A549 (cell line): ENCODE results near the gene SOCS7. TPM values are rescaled to one million over a fixed set of nuclear protein-coding genes. Genes with fewer than 3 reads are reported as not detected.

ENCODE experiments used
- ATAC-seq, 2 experiments: fragments of 200-7000 bp in 1 of 2; fragments of >200 bp in 1 of 2; cut with Nextera tagmentation in 1 of 2; cut with Tn5 transposase in 1 of 2; 3 replicates each; pipeline versions ENCODE4 v1.8.0 to v1.9.1; 2018 to 2020; ENCODE audit warnings: mild to moderate bottlenecking in 1 of 2, moderate library complexity in 1 of 2
- CTCF ChIA-PET: fragments of 300-600 bp; sonication (Branson Sonifier 250); formaldehyde crosslinking; extraction: SDS; loops from one replicate; lab custom pipeline; 2021; ENCODE audit warnings: antibody characterized with exemption, inconsistent platforms; lab: Yijun Ruan, JAX
- POLR2A ChIA-PET: fragments of 350-600 bp; formaldehyde crosslinking; extraction: SDS; loops from one replicate; lab custom pipeline; 2021; ENCODE audit warnings: antibody characterized with exemption, inconsistent platforms; lab: Yijun Ruan, JAX
- DNase-seq, 2 experiments: peaks; one replicate each; pipeline versions ENCODE4 v3.0.0 to v3.0.0-alpha.2; 2011 to 2016; ENCODE audit warnings: low read depth in 1 of 2, low spot score in 1 of 2
- FAIRE-seq: peaks from 2 replicates; lab custom pipeline; 2011; peaks lifted over from hg19 to GRCh38; lab: Jason Lieb, UNC
- H3K27ac ChIP-seq, 2 experiments: fragments of >200 bp; sonication (Bioruptor Twin); formaldehyde crosslinking; 3 replicates each; pipeline ENCODE4 v1.5.1; 2016 to 2017
- H3K4me1 ChIP-seq: fragments of >200 bp; sonication (Bioruptor Twin); formaldehyde crosslinking; 3 replicates; pipeline ENCODE4 v1.6.1; 2016
- H3K4me2 ChIP-seq: fragments of >200 bp; sonication (Bioruptor Twin); formaldehyde crosslinking; 3 replicates; pipeline ENCODE4 v1.6.1; 2016
- H3K4me3 ChIP-seq: fragments of >200 bp; sonication (Bioruptor Twin); formaldehyde crosslinking; 3 replicates; pipeline ENCODE4 v1.5.1; 2016
- H3K9me3 ChIP-seq: fragments of >200 bp; sonication (Bioruptor Twin); formaldehyde crosslinking; 3 replicates; pipeline ENCODE4 v1.6.1; 2016
- BCL3 ChIP-seq: fragments of >200 bp; sonication (Bioruptor Twin); formaldehyde crosslinking; IDR thresholded peaks from 3 replicates; pipeline ENCODE4 v1.6.1; 2016
- CBX2 ChIP-seq: fragments of 200-600 bp; sonication (generic); IDR thresholded peaks from 2 replicates; pipeline ENCODE4 v1.6.1; 2016; ENCODE audit warnings: low read depth, mild to moderate bottlenecking, borderline replicate concordance
- CHD2 ChIP-seq: fragments of 150-350 bp; IDR thresholded peaks from 2 replicates; pipeline ENCODE4 v1.6.1; 2014; ENCODE audit warnings: low read length; ENCODE audit not compliant: partially characterized antibody
- ESRRA ChIP-seq: fragments of 150-350 bp; IDR thresholded peaks from 2 replicates; pipeline ENCODE4 v1.6.1; 2014; ENCODE audit warnings: mild to moderate bottlenecking, low read length, borderline replicate concordance
- FOSL2 ChIP-seq, 2 experiments: fragments of 450-650 bp in 1 of 2; fragments of >200 bp in 1 of 2; sonication (Bioruptor Twin) in 1 of 2; formaldehyde crosslinking; IDR thresholded peaks; 2 replicates each; pipeline versions ENCODE4 v1.5.0 to v1.6.1; 2016 to 2020; ENCODE audit warnings: mild to moderate bottlenecking in 1 of 2, moderate library complexity in 1 of 2
- FOXS1 ChIP-seq: fragments of 250-450 bp; sonication (Bioruptor Pico); IDR thresholded peaks from 2 replicates; pipeline ENCODE4 v1.5.0; 2020; ENCODE audit warnings: mild to moderate bottlenecking, moderate library complexity
- HDAC2 ChIP-seq: fragments of 200-600 bp; sonication (generic); IDR thresholded peaks from 2 replicates; pipeline ENCODE4 v1.6.1; 2016
- HOXB5 ChIP-seq: fragments of 250-450 bp; sonication (Bioruptor Pico); IDR thresholded peaks from 2 replicates; pipeline ENCODE4 v1.5.0; 2020; ENCODE audit warnings: mild to moderate bottlenecking, moderate library complexity
- JUN ChIP-seq, 2 experiments: fragments of >200 bp; sonication (Bioruptor Twin); formaldehyde crosslinking; IDR thresholded peaks; 2 replicates in 1 of 2; 3 replicates in 1 of 2; pipeline ENCODE4 v1.6.1; 2016 to 2017
- KDM1A ChIP-seq: fragments of 200-600 bp; sonication (generic); IDR thresholded peaks from 2 replicates; pipeline ENCODE4 v1.6.1; 2016; ENCODE audit warnings: low read depth, mild to moderate bottlenecking
- NFE2L2 ChIP-seq: fragments of 150-350 bp; conservative IDR thresholded peaks from 2 replicates; pipeline ENCODE4 v1.6.1; 2014; ENCODE audit warnings: low read length
- POLR2A ChIP-seq: IDR thresholded peaks from 2 replicates; pipeline ENCODE4 v1.6.1; 2012; ENCODE audit warnings: mild to moderate bottlenecking, low read length
- RCOR1 ChIP-seq: fragments of 150-350 bp; IDR thresholded peaks from 2 replicates; pipeline ENCODE4 v1.6.1; 2014; ENCODE audit warnings: antibody characterized with exemption, low read length, low read depth
- REST ChIP-seq: fragments of 200-600 bp; sonication (generic); IDR thresholded peaks from 2 replicates; pipeline ENCODE4 v1.6.1; 2016; ENCODE audit warnings: antibody characterized with exemption, mild to moderate bottlenecking, moderate library complexity
- RNF2 ChIP-seq: fragments of 200-600 bp; sonication (generic); IDR thresholded peaks from 2 replicates; pipeline ENCODE4 v1.6.1; 2016; ENCODE audit warnings: low read depth, mild to moderate bottlenecking, antibody characterized with exemption, moderate library complexity, borderline replicate concordance
- SREBF2 ChIP-seq: fragments of 450-650 bp; IDR thresholded peaks from 2 replicates; pipeline ENCODE4 v1.6.1; 2014; ENCODE audit warnings: mild to moderate bottlenecking, moderate library complexity
- TFCP2L1 ChIP-seq: fragments of 250-450 bp; sonication (Bioruptor Pico); IDR thresholded peaks from 2 replicates; pipeline ENCODE4 v1.5.0; 2021; ENCODE audit warnings: mild to moderate bottlenecking
- ZC3H11A ChIP-seq: fragments of 450-650 bp; IDR thresholded peaks from 2 replicates; pipeline ENCODE4 v1.6.1; 2014; ENCODE audit warnings: antibody characterized with exemption, mild to moderate bottlenecking
- ZFP36 ChIP-seq: fragments of 450-650 bp; IDR thresholded peaks from 2 replicates; pipeline ENCODE4 v1.6.1; 2014; ENCODE audit warnings: borderline replicate concordance; ENCODE audit not compliant: partially characterized antibody
- ZSCAN20 ChIP-seq: fragments of 250-450 bp; sonication (Bioruptor Pico); IDR thresholded peaks from 2 replicates; pipeline ENCODE4 v1.8.0; 2022; ENCODE audit warnings: mild to moderate bottlenecking, moderate library complexity
- WGBS: methylation state at CpG from one replicate; pipeline ENCODE4 v1.1.6; 2017; ENCODE audit errors: missing lambda C conversion rate; 5-methylcytosine and 5-hydroxymethylcytosine counted together
- polyA plus RNA-seq, 4 experiments: library from polyadenylated mRNA; depleted of rRNA in 3 of 4; stranded (reverse); fragments of >200 nt; fragmentation: RNase III in 1 of 4; extraction: RNeasy Plus Mini Kit Qiagen cat#74134 plus additional on column Dnase treatment in 1 of 4; gene quantifications; 2 replicates in 3 of 4; 3 replicates in 1 of 4; pipeline ENCODE4 v1.2.3, GENCODE V29; 2011 to 2017
- TF ChIP-seq, protein P1 (sequence below): fragments of >200 bp; sonication (Bioruptor Twin); formaldehyde crosslinking; IDR thresholded peaks from 2 replicates; pipeline ENCODE4 v1.6.1; 2016
- TF ChIP-seq, protein P2 (sequence below): IDR thresholded peaks from 2 replicates; pipeline ENCODE4 v1.6.1; 2012
- TF ChIP-seq, protein P3 (sequence below): fragments of 250-450 bp; sonication (Bioruptor Pico); IDR thresholded peaks from 2 replicates; pipeline ENCODE4 v1.5.0; 2021; ENCODE audit warnings: mild to moderate bottlenecking, moderate library complexity, borderline replicate concordance

Gene SOCS7
- polyA plus RNA-seq, 2 of the 4 experiments (the other 2 are of a cell fraction), result 14.4 to 20.6 TPM

DNA sequence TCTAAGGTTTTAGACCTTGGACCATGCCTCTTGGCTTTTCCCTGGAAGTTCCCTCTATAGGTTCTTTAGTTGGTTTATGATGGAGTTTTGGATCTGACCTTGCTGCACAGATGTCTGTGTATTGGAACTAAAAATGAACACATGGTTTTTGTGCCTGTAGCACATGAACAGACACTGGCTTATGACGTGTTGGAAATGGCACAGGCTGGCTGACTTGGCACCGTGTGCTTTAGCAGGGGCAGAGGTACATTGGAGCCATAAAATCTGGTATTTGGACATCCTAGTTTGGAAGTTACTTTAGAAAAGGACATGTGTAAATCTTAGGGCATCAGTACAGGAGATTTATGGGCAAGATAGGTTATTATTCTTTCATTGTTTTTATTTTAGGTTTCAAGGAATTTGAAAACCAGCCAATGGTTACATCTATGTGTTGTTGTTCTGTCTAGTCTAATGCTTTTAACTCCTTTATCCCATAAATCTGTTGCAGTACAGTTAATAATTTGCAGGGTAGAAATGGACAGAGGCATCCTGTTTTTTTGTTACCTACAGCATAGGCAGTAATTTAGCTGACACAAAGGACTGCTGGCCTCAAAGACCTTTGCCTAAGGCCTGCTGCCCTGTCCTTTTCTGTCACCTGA lies 6.0 kb downstream of the SOCS7 start:
- Histone ChIP-seq H3K4me1 (peaks cover 24% of the 10 kb centered on the region), H3K27ac (no peak overlapping the region), H3K4me2 (no peak overlapping the region), H3K9me3 (no peaks in the 10 kb centered on the region), H3K4me3 (no peak overlapping the region)
- 80% methylated on average over 2 of the region's 2 CpGs for WGBS
- TF ChIP-seq NFE2L2 (no peak), HDAC2 (no peak), KDM1A (no peak), ZSCAN20 (no peak), ZFP36 (no peak), TFCP2L1 (CRISPR knock-in tag) (no peak), POLR2A (no peak), BCL3 (no peak), SREBF2 (no peak)
- FAIRE-seq (no peak), DNase-seq (no peak), ATAC-seq (no peak)
- POLR2A ChIA-PET, result no interaction called here
- CTCF ChIA-PET, result interaction anchor here (14.1 to 14.5 kb wide), 2 partner anchors 7 kb away, joined by 189 read pairs; partner anchors contain the start of genes GPR179 and SOCS7

- H3K4me3 ChIP-seq, result no peak overlapping the region
- H3K9me3 ChIP-seq, result no peaks in the 10 kb centered on the region
- H3K4me2 ChIP-seq, result no peak overlapping the region
- ChIA-PET POLR2A (no interaction called here), CTCF (interaction anchor here (0.6 to 14.5 kb wide), 14 partner anchors 9 to 376 kb away, joined by 3 to 189 read pairs (median 4); partner anchors contain the start of genes GPR179 and SOCS7)
- ATAC-seq, result no peak
- peaks cover 15% of the 10 kb centered on the region for H3K4me1 ChIP-seq
- DNase-seq, result no peak
- 92% methylated on average over 9 of the region's 9 CpGs for WGBS
- no peak overlapping the region for H3K27ac ChIP-seq
- no peak for FAIRE-seq
- no peak for TF ChIP-seq ZSCAN20
- no peak for TF ChIP-seq ZC3H11A
- TF ChIP-seq NFE2L2, result no peak
- TF ChIP-seq CHD2, result no peak
- TF ChIP-seq HOXB5 (CRISPR knock-in tag), result no peak
- no peak for TF ChIP-seq JUN (IDR thresholded peaks at IDR 0.05)
- TF ChIP-seq, protein P1, sequence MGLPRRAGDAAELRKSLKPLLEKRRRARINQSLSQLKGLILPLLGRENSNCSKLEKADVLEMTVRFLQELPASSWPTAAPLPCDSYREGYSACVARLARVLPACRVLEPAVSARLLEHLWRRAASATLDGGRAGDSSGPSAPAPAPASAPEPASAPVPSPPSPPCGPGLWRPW, result no peak
- no peak for TF ChIP-seq CBX2
- no peak for TF ChIP-seq REST
- TF ChIP-seq, protein P2, sequence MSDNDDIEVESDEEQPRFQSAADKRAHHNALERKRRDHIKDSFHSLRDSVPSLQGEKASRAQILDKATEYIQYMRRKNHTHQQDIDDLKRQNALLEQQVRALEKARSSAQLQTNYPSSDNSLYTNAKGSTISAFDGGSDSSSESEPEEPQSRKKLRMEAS, result no peak
- TF ChIP-seq FOXS1 (CRISPR knock-in tag), result no peak
- no peak for TF ChIP-seq POLR2A
- TF ChIP-seq RCOR1, result no peak
- TF ChIP-seq, protein P3, sequence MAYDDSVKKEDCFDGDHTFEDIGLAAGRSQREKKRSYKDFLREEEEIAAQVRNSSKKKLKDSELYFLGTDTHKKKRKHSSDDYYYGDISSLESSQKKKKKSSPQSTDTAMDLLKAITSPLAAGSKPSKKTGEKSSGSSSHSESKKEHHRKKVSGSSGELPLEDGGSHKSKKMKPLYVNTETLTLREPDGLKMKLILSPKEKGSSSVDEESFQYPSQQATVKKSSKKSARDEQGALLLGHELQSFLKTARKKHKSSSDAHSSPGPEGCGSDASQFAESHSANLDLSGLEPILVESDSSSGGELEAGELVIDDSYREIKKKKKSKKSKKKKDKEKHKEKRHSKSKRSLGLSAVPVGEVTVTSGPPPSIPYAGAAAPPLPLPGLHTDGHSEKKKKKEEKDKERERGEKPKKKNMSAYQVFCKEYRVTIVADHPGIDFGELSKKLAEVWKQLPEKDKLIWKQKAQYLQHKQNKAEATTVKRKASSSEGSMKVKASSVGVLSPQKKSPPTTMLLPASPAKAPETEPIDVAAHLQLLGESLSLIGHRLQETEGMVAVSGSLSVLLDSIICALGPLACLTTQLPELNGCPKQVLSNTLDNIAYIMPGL (CRISPR knock-in tag), result no peak
- TF ChIP-seq HDAC2, result no peak
- no peak for TF ChIP-seq RNF2
- no peak for TF ChIP-seq ESRRA
- TF ChIP-seq FOSL2 (IDR thresholded peaks at IDR 0.05), result no peak
- no peak for TF ChIP-seq FOSL2 (CRISPR knock-in tag; IDR thresholded peaks at IDR 0.05)
Measured at GRCh38 chr17:38358586-38359513, 7.2 kb downstream of the SOCS7 start.
